T-helper 1 cell (primary cell): ENCODE results near the gene CELA2A.
A peak's percentile ranks its signal among the peaks of the same experiment; 100 is the strongest.

Source experiments
- DNase-seq, 5 donors: peaks; one replicate each; pipeline ENCODE4 v3.0.0-alpha.2; 2012 to 2020

The CELA2A gene

GRCh38 chr1:15504436-15504835, 47.9 kb downstream of the CELA2A start:
- no peak for DNase-seq

- DNase-seq = no peak
Observed at GRCh38 chr1:15506831-15507230, 50.3 kb downstream of the CELA2A start.

- no peak for DNase-seq
Observed at GRCh38 chr1:15507278-15507677, 50.7 kb downstream of the CELA2A start.

- no peak for DNase-seq
Observed at GRCh38 chr1:15508700-15509487, 52.4 kb downstream of the CELA2A start.

- DNase-seq = no peak
Observed at GRCh38 chr1:15509586-15509985, 53.1 kb downstream of the CELA2A start.

- no peak for DNase-seq
Observed at GRCh38 chr1:15510611-15511405, 54.3 kb downstream of the CELA2A start.

- no peak for DNase-seq
Observed at GRCh38 chr1:15513192-15513591, 56.7 kb downstream of the CELA2A start.

GRCh38 chr1:15513919-15514318, 57.4 kb downstream of the CELA2A start:
- DNase-seq = peak in 1 of 5 donors; percentile 11

- DNase-seq = peak in 1 of 5 donors; percentile 35
Observed at GRCh38 chr1:15514557-15514956, 58.0 kb downstream of the CELA2A start.

- peak in 1 of 5 donors; percentile 72 for DNase-seq
Observed at GRCh38 chr1:15515022-15515663, 58.6 kb downstream of the CELA2A start.

- DNase-seq = no peak
Observed at GRCh38 chr1:15519625-15520024, 63.1 kb downstream of the CELA2A start.

- peak in 1 of 5 donors; percentile 16 for DNase-seq
Observed at GRCh38 chr1:15521206-15521906, 64.8 kb downstream of the CELA2A start.
